HL-60 (cell line): ENCODE data around the gene DHTKD1.

Experiments used
- DNase-seq, 2 experiments: peaks; one replicate each; pipeline ENCODE4 v3.0.0-alpha.2; 2010 to 2020; ENCODE audit warnings: low read depth in 1 of 2, low spot score in 1 of 2
- H3K27ac ChIP-seq: fragments of 250-450 bp; sonication (Bioruptor Pico); replicated peaks from 2 replicates; pipeline ENCODE4 v1.5.1; 2020; ENCODE audit warnings: mild to moderate bottlenecking, moderate library complexity
- H3K27me3 ChIP-seq: fragments of 250-450 bp; sonication (Bioruptor Pico); 2 replicates; pipeline ENCODE4 v1.5.1; 2021; ENCODE audit warnings: mild to moderate bottlenecking, moderate library complexity; ENCODE audit not compliant: insufficient read depth, poor library complexity, severe bottlenecking
- H3K4me3 ChIP-seq: replicated peaks from 2 replicates; pipeline ENCODE4 v1.5.1; 2011; ENCODE audit warnings: mild to moderate bottlenecking, control low read depth, low read length; ENCODE audit not compliant: insufficient read depth
- CTCF ChIP-seq: IDR thresholded peaks from one replicate; pipeline ENCODE4 v1.5.1; 2011; ENCODE audit warnings: low read length, control low read depth, inconsistent platforms; ENCODE audit not compliant: insufficient read depth
- GABPA ChIP-seq: IDR thresholded peaks from 2 replicates; pipeline ENCODE4 v1.6.1; 2012; ENCODE audit warnings: low read depth
- POLR2AphosphoS5 ChIP-seq: IDR thresholded peaks from 2 replicates; pipeline ENCODE4 v1.6.1; 2012; ENCODE audit warnings: low read depth
- REST ChIP-seq: IDR thresholded peaks from 2 replicates; pipeline ENCODE4 v1.6.1; 2012; ENCODE audit warnings: low read depth; ENCODE audit not compliant: insufficient replicate concordance
- SPI1 ChIP-seq: IDR thresholded peaks from 2 replicates; pipeline ENCODE4 v1.6.1; 2012; ENCODE audit warnings: low read depth, mild to moderate bottlenecking, borderline replicate concordance
- long read RNA-seq: library from polyadenylated mRNA; unstranded; transcript quantifications from one replicate; pipeline ENCODE4 v2.0.0, GENCODE V29; 2020

DHTKD1 gene
- long read RNA-seq, full-length matches to known transcripts = 80 of 131 reads
- long read RNA-seq, partial matches to known transcripts = 11 of 131 reads
- long read RNA-seq, other reads (novel, unspliced or antisense) = 40 of 131 reads

- no peaks in the 10 kb centered on the region for H3K27me3 ChIP-seq
- peak within 1 kb of the TSS; percentile 80 for H3K4me3 ChIP-seq
- TF ChIP-seq CTCF = no peak
- no peak for TF ChIP-seq REST
- peak; percentile 31; the same call in 1 of the 2 replicates for TF ChIP-seq GABPA
- peak; percentile 62 for TF ChIP-seq POLR2AphosphoS5
- TF ChIP-seq SPI1 = no peak
- peak within 1 kb of the TSS; percentile 77 for H3K27ac ChIP-seq
- peak; percentile 78 to 93 for DNase-seq
Observed at GRCh38 chr10:12068449-12069269, at the start of gene DHTKD1. TSS of gene DHTKD1 (plus strand) at chr10:12068954. CDS start at chr10:12069034, 80 bp downstream.

- no peak overlapping the region for H3K27ac ChIP-seq
Observed at GRCh38 chr10:12019283-12019971, 49.3 kb upstream of the DHTKD1 start.

More at GRCh38 chr10:12019283-12019971, 49.3 kb upstream of the DHTKD1 start:
- no peaks in the 10 kb centered on the region for H3K27me3 ChIP-seq
- H3K4me3 ChIP-seq = no peak overlapping the region
- TF ChIP-seq SPI1 (no peak), CTCF (no peak), REST (no peak), POLR2AphosphoS5 (no peak), GABPA (no peak)
- DNase-seq = no peak
